GM19043 (cell line): Measurements from ENCODE around the gene C11orf54.

Source experiments
- ATAC-seq: cut with Tn5 transposase; IDR thresholded peaks from one replicate; pipeline ENCODE4 v1.9.1; 2021; ENCODE audit warnings: low read depth; ENCODE audit not compliant: unreplicated experiment

Gene C11orf54

DNA sequence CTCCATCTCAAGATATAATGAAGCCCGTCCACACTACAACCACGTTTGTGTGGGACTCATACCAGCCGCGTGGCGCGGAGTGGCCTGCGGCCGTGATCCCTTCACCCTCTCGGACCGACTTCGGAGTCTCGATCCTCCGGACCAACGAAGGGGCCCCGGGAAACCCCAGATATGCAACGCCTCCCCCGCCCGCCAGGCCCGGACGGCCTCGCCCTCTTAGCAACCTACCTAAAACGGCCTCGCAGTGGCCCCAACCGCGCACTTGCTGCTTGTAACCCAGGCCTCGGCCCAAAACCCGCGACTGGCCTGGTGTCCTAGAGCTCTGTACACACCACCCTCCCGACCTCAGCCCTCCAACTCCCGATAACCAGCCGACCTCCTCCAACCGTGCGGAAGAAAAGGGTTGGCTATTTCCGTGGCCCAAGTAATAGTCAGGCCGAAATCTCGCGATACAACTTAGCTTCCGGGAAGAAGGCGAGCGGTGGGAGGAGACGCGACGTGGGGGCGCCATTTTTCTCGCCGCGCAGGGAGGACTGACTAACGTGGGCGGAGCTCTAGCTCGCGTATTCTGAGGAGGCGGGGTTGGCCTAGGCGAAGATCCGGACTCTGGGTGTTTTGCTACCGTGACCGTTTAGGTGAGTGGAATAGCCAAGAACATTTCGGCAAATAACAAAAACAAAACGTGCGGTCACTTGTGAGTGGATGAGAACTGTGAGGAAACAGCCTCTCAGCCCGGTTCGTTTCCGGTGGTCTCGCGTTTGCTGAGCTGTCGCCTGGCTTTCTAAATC is at the start of gene C11orf54, which contains the start of gene TAF1D:
Gene C11orf54, plus strand, starts transcription at position 579 of the 788 bp plus-strand sequence. CDS start 5,722 bp downstream, outside the sequence.
Gene TAF1D, minus strand, starts transcription at position 402 of the 788 bp plus-strand sequence. CDS start 2,191 bp downstream, outside the sequence.
- peak; percentile 83 for ATAC-seq

- ATAC-seq, result no peak
These were observed 47.4 kb upstream of the C11orf54 start for GRCh38 chr11:93694109-93694508.

- ATAC-seq, result no peak
These were observed 46.9 kb upstream of the C11orf54 start for GRCh38 chr11:93694557-93694956.

- no peak for ATAC-seq
These were observed 43.9 kb upstream of the C11orf54 start for GRCh38 chr11:93697611-93698010.

GRCh38 chr11:93700830-93701229 is 40.6 kb upstream of the C11orf54 start:
- no peak for ATAC-seq

DNA sequence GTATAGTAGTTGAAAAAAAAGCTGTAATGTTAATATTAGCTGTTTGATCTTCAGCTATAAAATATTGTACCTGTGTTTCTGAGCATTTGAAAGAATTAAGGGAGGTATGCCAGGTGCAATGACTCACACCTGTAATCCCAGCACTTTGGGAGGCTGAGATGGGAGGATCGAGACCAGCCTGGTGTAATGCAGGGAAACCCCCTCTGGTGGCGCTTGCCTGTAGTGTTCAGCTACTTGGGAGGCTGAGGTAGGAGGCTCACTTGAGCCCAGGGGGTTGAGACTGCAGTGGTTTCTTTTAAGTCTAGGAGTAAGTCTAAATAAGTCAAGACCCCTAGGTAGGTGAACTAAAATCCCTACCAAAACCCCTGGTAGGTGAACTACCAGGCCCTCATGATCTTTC is 37.2 kb upstream of the C11orf54 start:
- no peak for ATAC-seq

DNA sequence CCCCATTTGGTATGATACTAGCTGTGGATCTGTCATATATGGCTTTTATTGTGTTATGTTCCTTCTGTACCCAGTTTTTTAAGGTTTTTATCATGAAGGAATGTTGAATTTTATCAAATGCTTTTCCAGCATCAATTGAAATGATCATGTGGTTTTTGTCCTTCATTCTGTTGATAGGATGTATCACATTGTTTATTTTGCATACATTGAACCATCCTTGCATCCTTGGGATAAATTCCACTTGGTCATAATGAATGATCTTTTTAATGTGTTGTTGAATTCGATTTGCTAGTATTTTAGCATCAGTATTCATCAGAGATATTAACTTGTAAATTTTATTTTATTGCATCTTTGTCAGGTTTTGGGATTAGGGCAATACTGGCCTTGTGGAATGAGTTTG is 31.2 kb upstream of the C11orf54 start:
- ATAC-seq, result no peak

- no peak for ATAC-seq
These were observed 28.8 kb upstream of the C11orf54 start for GRCh38 chr11:93712678-93713077.

DNA sequence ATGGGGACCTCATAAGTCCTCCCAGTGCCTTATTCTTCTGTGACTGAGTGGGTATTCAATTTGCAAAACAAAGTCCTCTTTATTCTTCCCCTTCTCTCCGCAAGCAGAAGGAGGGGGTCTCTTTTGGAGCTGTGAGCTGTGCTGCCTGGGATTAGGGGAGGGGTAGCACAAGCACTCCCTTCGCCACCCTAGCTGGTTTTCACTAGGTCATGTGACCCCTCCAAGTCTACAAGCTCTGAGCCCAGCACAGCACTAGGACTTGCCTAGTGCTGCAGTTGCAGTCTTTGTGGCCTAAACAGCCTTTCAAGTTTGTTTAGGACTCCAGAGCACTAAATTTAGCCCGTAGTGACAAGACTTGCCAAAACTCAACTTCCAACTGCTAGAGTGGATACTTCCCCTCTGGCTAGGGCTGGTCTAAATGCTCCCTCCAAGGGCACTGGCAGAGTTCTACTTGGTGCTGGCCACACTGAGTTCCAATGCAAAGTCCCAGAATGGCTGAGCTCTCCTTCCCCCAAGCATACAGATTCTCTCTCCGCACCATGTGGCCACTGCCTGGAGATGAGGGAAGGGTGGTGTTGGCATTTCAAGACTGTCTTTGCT is 25.6 kb upstream of the C11orf54 start:
- no peak for ATAC-seq

DNA sequence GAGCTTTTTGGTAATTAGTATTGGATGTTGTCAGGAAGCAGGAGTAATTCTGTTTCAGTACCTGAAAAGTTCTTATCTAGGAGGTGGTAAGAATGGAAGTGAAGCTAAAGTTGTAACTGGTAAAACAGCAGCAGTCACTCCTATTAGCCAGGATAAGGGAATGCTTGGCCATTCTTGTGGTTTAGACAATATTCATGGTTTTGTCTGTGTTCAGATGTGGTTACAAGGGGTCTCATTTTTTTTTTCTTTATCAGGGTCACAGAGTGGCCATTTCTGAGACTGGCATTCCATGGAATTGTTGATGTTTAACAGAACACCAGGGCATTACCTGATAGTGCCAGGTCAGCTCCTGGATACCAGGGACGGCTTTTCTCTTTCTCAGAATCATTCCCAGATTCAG is 24.0 kb upstream of the C11orf54 start:
- no peak for ATAC-seq

GRCh38 chr11:93718057-93718563 is 23.4 kb upstream of the C11orf54 start:
- peak; percentile 91 for ATAC-seq

DNA sequence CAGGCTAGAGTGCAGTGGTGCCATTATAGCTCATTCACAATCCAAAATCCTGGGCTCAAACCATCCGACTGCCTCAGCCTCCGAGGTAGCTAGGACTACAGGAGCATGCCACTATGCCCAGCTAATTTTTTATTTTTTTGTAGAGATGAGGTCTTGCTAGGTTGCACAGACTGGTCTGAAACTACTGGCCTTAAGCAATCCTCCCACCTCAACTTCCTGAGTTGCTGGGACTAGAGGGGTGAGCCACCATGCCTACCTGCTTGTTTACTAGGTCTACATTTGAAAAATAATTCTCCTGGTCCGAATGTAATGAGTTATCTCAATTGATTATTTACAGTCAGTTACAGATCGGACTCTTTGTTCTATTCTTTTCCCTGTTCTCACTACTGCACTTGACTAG is 22.2 kb upstream of the C11orf54 start:
- ATAC-seq, result no peak

GRCh38 chr11:93720522-93720921 is 20.9 kb upstream of the C11orf54 start:
- no peak for ATAC-seq

DNA sequence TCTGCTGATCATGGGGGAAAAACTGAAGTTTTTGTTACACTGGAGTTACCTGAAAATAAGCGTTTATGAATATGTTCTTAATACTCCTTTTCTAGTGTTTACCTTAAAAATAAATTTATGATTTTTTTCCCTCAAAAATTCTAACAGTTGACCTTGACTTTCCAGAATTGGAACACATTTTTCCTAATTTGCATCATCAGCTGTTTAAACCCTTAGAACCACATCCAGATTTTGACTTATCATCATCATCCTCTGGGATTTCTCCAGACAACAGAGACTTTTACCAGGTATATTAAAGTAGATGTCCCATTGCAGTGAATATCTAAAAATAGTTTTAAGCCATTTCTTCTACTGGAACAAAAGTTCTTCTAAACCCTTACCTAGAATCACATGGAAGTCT is 17.4 kb upstream of the C11orf54 start:
- ATAC-seq, result no peak

- ATAC-seq, result no peak
These were observed 13.3 kb upstream of the C11orf54 start for GRCh38 chr11:93727985-93728791.

DNA sequence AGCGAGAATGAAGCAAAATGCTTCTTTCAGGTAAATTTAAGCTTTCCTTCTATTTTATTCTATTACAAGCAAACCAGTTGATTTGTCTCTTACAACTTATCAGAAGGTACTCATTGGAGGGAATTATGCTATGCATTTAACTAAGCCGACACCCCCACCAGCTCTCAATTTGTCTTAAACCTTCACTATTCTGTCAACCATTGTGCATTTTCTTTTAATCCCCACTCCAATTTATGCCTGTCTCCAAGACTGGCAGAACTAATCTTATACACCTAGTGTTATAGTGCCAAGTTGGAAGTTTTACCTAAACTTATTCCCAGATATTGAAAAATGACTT is 12.7 kb upstream of the C11orf54 start:
- no peak for ATAC-seq

DNA sequence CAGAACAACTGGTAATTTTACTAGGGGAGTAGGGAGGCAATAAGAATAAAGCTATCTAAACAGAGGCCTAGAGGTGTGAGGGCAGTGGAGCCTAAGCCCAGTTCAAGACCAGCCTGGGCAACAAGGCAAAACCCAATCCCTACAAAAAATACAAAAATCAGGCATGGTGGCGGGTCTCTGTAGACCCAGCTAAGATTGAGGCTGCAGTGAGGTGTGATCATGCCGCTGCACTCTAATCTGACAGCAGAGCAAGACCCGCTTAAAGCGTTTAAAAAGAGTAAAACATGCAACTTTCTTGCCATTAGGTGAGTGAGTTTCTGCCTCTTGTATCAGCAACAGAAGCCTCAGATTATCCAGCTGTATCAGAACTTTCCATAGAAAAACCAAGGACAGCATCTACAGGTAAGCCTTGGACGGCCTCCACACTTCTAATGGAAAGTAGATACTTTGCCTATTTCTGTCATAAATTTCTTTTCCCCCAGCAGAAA is 12.3 kb upstream of the C11orf54 start:
- no peak for ATAC-seq

GRCh38 chr11:93730108-93731107 is 11.1 kb upstream of the C11orf54 start:
- no peak for ATAC-seq

DNA sequence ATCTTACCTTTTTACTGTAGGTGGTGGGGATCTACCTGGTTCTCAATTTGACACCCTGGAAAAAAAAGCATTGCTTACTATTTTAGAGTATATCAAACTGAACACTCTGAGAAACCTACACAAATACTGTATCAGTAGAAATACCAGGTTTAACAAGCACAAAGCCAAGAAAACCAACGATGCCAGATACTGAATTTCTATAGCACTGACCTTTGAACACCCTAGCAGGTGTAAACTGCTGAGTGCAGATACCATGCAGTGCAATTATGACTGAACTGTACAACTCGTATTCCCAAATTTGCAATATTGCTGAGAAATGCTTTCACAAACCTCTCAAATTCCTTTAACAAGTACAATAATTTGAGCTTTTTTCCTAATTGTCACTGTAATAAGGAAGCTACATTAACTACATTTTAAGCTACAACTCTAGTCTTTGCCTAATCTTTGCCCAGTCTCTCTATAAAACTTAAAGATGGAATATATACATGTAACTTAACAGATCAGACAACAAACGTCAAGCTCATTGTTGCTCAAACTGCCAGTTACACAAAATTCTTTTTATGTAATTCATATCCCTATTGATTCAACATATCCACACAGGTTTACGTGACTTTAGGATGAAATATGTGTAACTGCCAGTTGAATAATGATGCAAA is 9.1 kb upstream of the C11orf54 start:
- no peak for ATAC-seq
